ENCODE measurements around the gene ADGRG2.

The ADGRG2 gene

GRCh38 chrX:19100586-19100985 lies 21.7 kb downstream of the ADGRG2 start:
- ChIA-PET POLR2A (no interaction called here), CTCF (interaction anchor here (0.6 to 0.8 kb wide), 2 partner anchors 84 to 240 kb away, joined by 3 read pairs; no protein-coding TSS in a partner anchor)

GRCh38 chrX:19097553-19098283 lies 24.6 kb downstream of the ADGRG2 start:
- Histone ChIP-seq H3K27ac (ENCODE audit: extremely low read depth, low read depth, low read length) (no peak overlapping the region), H3K4me1 (ENCODE audit: control insufficient read depth, insufficient read depth, low read length) (no peaks in the 10 kb centered on the region), H3K4me3 (ENCODE audit: low read depth, low read length) (no peak overlapping the region), H3K9me3 (ENCODE audit: control insufficient read depth, insufficient read depth, low read depth, low read length) (no peaks in the 10 kb centered on the region), H3K36me3 (ENCODE audit: control insufficient read depth in 2 of 2, insufficient read depth in 1 of 2, low read length in 2 of 2) (no peaks in the 10 kb centered on the region)
- POLR2A ChIA-PET, result interaction anchor here (0.6 kb wide), 1 partner anchor 435 kb away, joined by 3 read pairs; no protein-coding TSS in a partner anchor
- CTCF ChIA-PET, result interaction anchor here (0.7 to 1.1 kb wide), 4 partner anchors 10 to 1855 kb away, joined by 3 to 4 read pairs (median 4); no protein-coding TSS in a partner anchor
- TF ChIP-seq ZNF585B (tag by site-specific recombination; IDR thresholded peaks at IDR 0.05) (no peak), IKZF3 (tag by site-specific recombination; IDR thresholded peaks at IDR 0.05) (no peak), ZNF354C (tag by site-specific recombination; IDR thresholded peaks at IDR 0.05; ENCODE audit: borderline replicate concordance, low read depth) (no peak), ZBTB21 (tag by site-specific recombination; IDR thresholded peaks at IDR 0.05) (no peak), ZNF426 (tag by site-specific recombination; IDR thresholded peaks at IDR 0.05) (no peak), ZNF639 (tag by site-specific recombination; IDR thresholded peaks at IDR 0.05) (no peak), ZNF76 (tag by site-specific recombination; IDR thresholded peaks at IDR 0.05; ENCODE audit: borderline replicate concordance, low read depth) (no peak), ZNF777 (tag by site-specific recombination; IDR thresholded peaks at IDR 0.05; ENCODE audit: borderline replicate concordance) (no peak), ZNF792 (tag by site-specific recombination; IDR thresholded peaks at IDR 0.05) (no peak), KLF9 (tag by site-specific recombination; IDR thresholded peaks at IDR 0.05; ENCODE audit: low read depth) (no peak), KLF17 (tag by site-specific recombination; IDR thresholded peaks at IDR 0.05) (no peak), KLF7 (tag by site-specific recombination; IDR thresholded peaks at IDR 0.05; ENCODE audit: borderline replicate concordance) (no peak), ZBTB20 (tag by site-specific recombination; IDR thresholded peaks at IDR 0.05) (no peak), TCF7L2 (IDR thresholded peaks at IDR 0.05; ENCODE audit: borderline replicate concordance, low read depth, low read length) (no peak), ZNF544 (tag by site-specific recombination; IDR thresholded peaks at IDR 0.05) (no peak), ZNF266 (tag by site-specific recombination; IDR thresholded peaks at IDR 0.05; ENCODE audit: low read depth) (no peak), GFI1B (tag by site-specific recombination; IDR thresholded peaks at IDR 0.05) (no peak), ZNF10 (tag by site-specific recombination; IDR thresholded peaks at IDR 0.05) (no peak), SP3 (tag by site-specific recombination; IDR thresholded peaks at IDR 0.05) (no peak), RBAK (tag by site-specific recombination; IDR thresholded peaks at IDR 0.05) (no peak)

More at GRCh38 chrX:19100586-19100985, 21.7 kb downstream of the ADGRG2 start:
- TF ChIP-seq ZBTB21 (tag by site-specific recombination; IDR thresholded peaks at IDR 0.05) (no peak), ZBTB17 (tag by site-specific recombination; IDR thresholded peaks at IDR 0.05) (no peak), ZNF280C (tag by site-specific recombination; IDR thresholded peaks at IDR 0.05) (no peak), ZSCAN5A (tag by site-specific recombination; IDR thresholded peaks at IDR 0.05) (no peak)
- TF ChIP-seq, protein P1, sequence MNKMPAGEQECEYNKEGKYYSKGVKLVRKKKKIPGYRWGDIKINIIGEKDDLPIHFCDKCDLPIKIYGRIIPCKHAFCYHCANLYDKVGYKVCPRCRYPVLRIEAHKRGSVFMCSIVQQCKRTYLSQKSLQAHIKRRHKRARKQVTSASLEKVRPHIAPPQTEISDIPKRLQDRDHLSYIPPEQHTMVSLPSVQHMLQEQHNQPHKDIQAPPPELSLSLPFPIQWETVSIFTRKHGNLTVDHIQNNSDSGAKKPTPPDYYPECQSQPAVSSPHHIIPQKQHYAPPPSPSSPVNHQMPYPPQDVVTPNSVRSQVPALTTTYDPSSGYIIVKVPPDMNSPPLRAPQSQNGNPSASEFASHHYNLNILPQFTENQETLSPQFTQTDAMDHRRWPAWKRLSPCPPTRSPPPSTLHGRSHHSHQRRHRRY (tag by site-specific recombination; IDR thresholded peaks at IDR 0.05), result no peak
- Histone ChIP-seq H3K4me3 (ENCODE audit: low read depth, low read length) (no peak overlapping the region), H3K4me1 (ENCODE audit: control insufficient read depth, insufficient read depth, low read length) (no peaks in the 10 kb centered on the region), H3K9me3 (ENCODE audit: control insufficient read depth, insufficient read depth, low read depth, low read length) (no peaks in the 10 kb centered on the region), H3K36me3 (ENCODE audit: control insufficient read depth in 2 of 2, insufficient read depth in 1 of 2, low read length in 2 of 2) (no peaks in the 10 kb centered on the region), H3K27ac (ENCODE audit: extremely low read depth, low read depth, low read length) (no peak overlapping the region)

All from HEK293 (cell line).